SK-N-MC (cell line): ENCODE results near the gene KIAA1217.

ENCODE experiments used
- EZH2 ChIP-seq: fragments of 200-600 bp; sonication (generic); IDR thresholded peaks from one replicate; pipeline ENCODE4 v1.6.1; 2017; ENCODE audit warnings: antibody characterized with exemption
- FOXP2 ChIP-seq: optimal IDR thresholded peaks from 2 replicates; pipeline ENCODE3; 2011; ENCODE audit warnings: mild to moderate bottlenecking, moderate library complexity; ENCODE audit not compliant: insufficient read depth; ENCODE audit errors: extremely low read length, control extremely low read depth
- POLR2AphosphoS5 ChIP-seq: IDR thresholded peaks from 2 replicates; pipeline ENCODE4 v1.6.1; 2012; ENCODE audit warnings: mild to moderate bottlenecking, low read depth, low read length, borderline replicate concordance

- TF ChIP-seq POLR2AphosphoS5 (no peak), EZH2 (no peak), FOXP2 (no peak)
These were observed 245.0 kb downstream of the KIAA1217 start for GRCh38 chr10:24453973-24454372.
